NCI-H524 (cell line): ENCODE data around the gene TEX38.
"Not testable (repeated sequence)": the region's sequence is repeated elsewhere in the genome, so short reads cannot be mapped to it uniquely, and the experiment has no call there.

Experiments used
- DNase-seq, 2 experiments: peaks; one replicate each; lab custom pipeline; 2025; lab: John Stamatoyannopoulos, UW

TEX38 gene

GRCh38 chr1:46671554-46671953 lies at the start of gene TEX38:
TEX38 (plus strand) TSS chr1:46671854; CDS start chr1:46671935, 81 bp downstream.
- peak in 1 of 2 experiments; percentile 9 for DNase-seq

GRCh38 chr1:46621930-46622329 lies 49.7 kb upstream of the TEX38 start:
- no peak for DNase-seq

- peak in 1 of 2 experiments; percentile 4 for DNase-seq
These were observed 49.3 kb upstream of the TEX38 start for GRCh38 chr1:46622344-46622743.

- no peak for DNase-seq
These were observed 47.7 kb upstream of the TEX38 start for GRCh38 chr1:46623743-46624644.

- no peak for DNase-seq
These were observed 40.9 kb upstream of the TEX38 start for GRCh38 chr1:46630719-46631118.

GRCh38 chr1:46635205-46635604 lies 36.4 kb upstream of the TEX38 start:
- no peak for DNase-seq

- DNase-seq: no peak
These were observed 34.1 kb upstream of the TEX38 start for GRCh38 chr1:46637444-46638083.

GRCh38 chr1:46638921-46639320 lies 32.7 kb upstream of the TEX38 start:
- DNase-seq: no peak

- DNase-seq: no peak
These were observed 32.1 kb upstream of the TEX38 start for GRCh38 chr1:46639547-46639946.

GRCh38 chr1:46642115-46642680 lies 29.5 kb upstream of the TEX38 start:
- no peak for DNase-seq

- DNase-seq: no peak
These were observed 28.3 kb upstream of the TEX38 start for GRCh38 chr1:46643368-46643775.

- no peak for DNase-seq
These were observed 25.8 kb upstream of the TEX38 start for GRCh38 chr1:46645815-46646214.

- no peak for DNase-seq
These were observed 25.3 kb upstream of the TEX38 start for GRCh38 chr1:46646331-46646730.

- no peak for DNase-seq
These were observed 24.8 kb upstream of the TEX38 start for GRCh38 chr1:46646844-46647243.

- DNase-seq: no peak
These were observed 24.0 kb upstream of the TEX38 start for GRCh38 chr1:46647611-46648010.

- DNase-seq: no peak
These were observed 21.9 kb upstream of the TEX38 start for GRCh38 chr1:46649764-46650163.

GRCh38 chr1:46650491-46650890 lies 21.2 kb upstream of the TEX38 start:
- DNase-seq: no peak

GRCh38 chr1:46651152-46651551 lies 20.5 kb upstream of the TEX38 start:
- DNase-seq: not testable (repeated sequence)

- DNase-seq: no peak
These were observed 19.1 kb upstream of the TEX38 start for GRCh38 chr1:46652321-46653100.

GRCh38 chr1:46653405-46653958 lies 18.2 kb upstream of the TEX38 start:
- DNase-seq: no peak

- no peak for DNase-seq
These were observed 17.6 kb upstream of the TEX38 start for GRCh38 chr1:46654012-46654411.

- DNase-seq: not testable (repeated sequence)
These were observed 17.0 kb upstream of the TEX38 start for GRCh38 chr1:46654698-46655097.
